GM21576 (cell line): Measurements from ENCODE around the gene GRK4.
"Not testable (repeated sequence)": the region's sequence is repeated elsewhere in the genome, so short reads cannot be mapped to it uniquely, and the experiment has no call there.

Source experiments
- ATAC-seq: cut with Tn5 transposase; IDR thresholded peaks from one replicate; pipeline ENCODE4 v1.9.1; 2021; ENCODE audit warnings: mild to moderate bottlenecking, moderate library complexity; ENCODE audit not compliant: unreplicated experiment

The GRK4 gene

GRCh38 chr4:2930758-2931511, 32.4 kb upstream of the GRK4 start:
- no peak for ATAC-seq

GRCh38 chr4:2931512-2932301, 31.7 kb upstream of the GRK4 start:
- peak; percentile 41 for ATAC-seq

GRCh38 chr4:2932321-2932950, 30.9 kb upstream of the GRK4 start:
- ATAC-seq = no peak

GRCh38 chr4:2932951-2933565, 30.3 kb upstream of the GRK4 start:
- no peak for ATAC-seq

- no peak for ATAC-seq
Measured at GRCh38 chr4:2933566-2934076, 29.8 kb upstream of the GRK4 start.

- no peak for ATAC-seq
Measured at GRCh38 chr4:2934077-2934812, 29.1 kb upstream of the GRK4 start.

- ATAC-seq = peak; percentile 36
Measured at GRCh38 chr4:2934813-2935761, 28.3 kb upstream of the GRK4 start.

GRCh38 chr4:2935762-2936743, 27.3 kb upstream of the GRK4 start:
- ATAC-seq = no peak

GRCh38 chr4:2936773-2937145, 26.6 kb upstream of the GRK4 start:
- ATAC-seq = no peak

GRCh38 chr4:2937146-2937857, 26.1 kb upstream of the GRK4 start:
- ATAC-seq = no peak

- ATAC-seq = no peak
Measured at GRCh38 chr4:2937986-2938385, 25.4 kb upstream of the GRK4 start.

- ATAC-seq = not testable (repeated sequence)
Measured at GRCh38 chr4:2938411-2938810, 25.0 kb upstream of the GRK4 start.

GRCh38 chr4:2938906-2939305, 24.5 kb upstream of the GRK4 start:
- no peak for ATAC-seq

GRCh38 chr4:2939383-2940243, 23.8 kb upstream of the GRK4 start:
- ATAC-seq = no peak

- no peak for ATAC-seq
Measured at GRCh38 chr4:2940267-2941137, 22.9 kb upstream of the GRK4 start.
